Activated CD4-positive, alpha-beta T cell treated with anti-CD3 and anti-CD28 coated beads, Interleukin-2, amount 10 ng/mL, durations not matched to agents 7 days and 5 days (primary cell): ENCODE measurements around the gene ALDH3A2. TPM values are rescaled to one million over a fixed set of nuclear protein-coding genes. Genes with fewer than 3 reads are reported as not detected.

Experiments used
- CTCF ChIA-PET: fragments of 350-600 bp; sonication (Branson Sonifier 250); formaldehyde crosslinking; loops from one replicate; lab custom pipeline; 2021; ENCODE audit warnings: antibody characterized with exemption; lab: Charles Lee
- POLR2A ChIA-PET: fragments of 350-600 bp; sonication (Branson Sonifier 250); formaldehyde crosslinking; loops from one replicate; lab custom pipeline; 2021; ENCODE audit warnings: antibody characterized with exemption; lab: Charles Lee
- DNase-seq: peaks from one replicate; pipeline ENCODE4 v3.0.0-alpha.2; 2020
- H3K27ac Mint-ChIP-seq: one replicate; pipeline ENCODE4 v1.8.0; 2021; ENCODE audit warnings: mild to moderate bottlenecking, moderate library complexity, mixed read lengths
- H3K27me3 Mint-ChIP-seq: one replicate; pipeline ENCODE4 v1.8.0; 2021; ENCODE audit warnings: mixed read lengths
- H3K36me3 Mint-ChIP-seq: one replicate; pipeline ENCODE4 v1.8.0; 2021; ENCODE audit warnings: low read depth, mixed read lengths
- H3K4me1 Mint-ChIP-seq: one replicate; pipeline ENCODE4 v1.8.0; 2021; ENCODE audit warnings: mixed read lengths
- H3K4me3 Mint-ChIP-seq: one replicate; pipeline ENCODE4 v1.8.0; 2021; ENCODE audit warnings: mild to moderate bottlenecking, moderate library complexity, mixed read lengths
- H3K9me3 Mint-ChIP-seq: one replicate; pipeline ENCODE4 v1.8.0; 2021; ENCODE audit warnings: mixed read lengths
- total RNA-seq, 2 experiments: library from RNA; stranded (reverse); gene quantifications; one replicate each; pipeline ENCODE4 v1.2.3, GENCODE V29; 2021

The ALDH3A2 gene
- total RNA-seq, 2 experiments from 2014 or later = 21.3 to 25.8 TPM

DNA sequence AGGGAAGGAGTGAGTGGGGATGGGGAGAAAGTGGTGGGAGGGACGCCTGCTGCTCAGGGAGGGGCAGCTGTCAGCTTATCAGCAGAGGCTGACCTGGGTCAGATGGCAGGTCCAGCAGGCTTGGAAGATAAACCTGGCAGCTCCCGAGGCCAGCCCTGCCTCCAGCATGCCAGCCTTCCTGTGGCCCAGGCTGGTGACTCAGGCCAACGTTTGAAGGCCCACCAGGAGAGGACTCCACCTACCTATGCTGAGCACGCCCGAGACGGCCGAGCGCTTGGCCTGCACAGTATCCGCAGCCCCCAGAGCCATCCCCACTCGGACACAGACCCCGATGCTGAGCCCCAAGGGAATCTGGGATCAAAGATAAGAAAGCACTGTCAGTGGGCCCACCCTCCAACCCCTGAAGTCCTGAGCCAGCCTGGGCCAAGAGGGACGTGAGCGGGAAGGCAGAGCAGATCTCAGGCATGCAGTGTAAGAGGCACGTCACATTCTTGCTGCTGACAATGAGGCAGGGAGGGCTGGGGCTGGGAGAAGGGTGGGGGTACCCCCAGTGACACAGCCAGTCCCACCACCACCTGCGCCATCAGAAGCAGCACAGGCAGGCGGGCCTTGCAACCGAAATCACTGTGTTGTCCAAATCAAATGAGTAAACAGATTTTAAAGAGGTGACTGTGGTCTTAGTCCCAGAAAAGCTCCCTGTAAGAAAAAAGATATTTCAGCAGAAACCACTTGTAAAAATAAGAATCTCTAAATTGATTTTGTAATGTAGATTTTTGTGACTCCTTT, 55.5 kb downstream of the ALDH3A2 start:
- Mint-ChIP-seq H3K27ac (no peak overlapping the region), H3K9me3 (no peaks in the 10 kb centered on the region), H3K4me3 (no peak overlapping the region), H3K27me3 (no peaks in the 10 kb centered on the region), H3K4me1 (no peaks in the 10 kb centered on the region), H3K36me3 (no peaks in the 10 kb centered on the region)
- POLR2A ChIA-PET = no interaction called here
- DNase-seq = no peak
- CTCF ChIA-PET = no interaction called here

DNA sequence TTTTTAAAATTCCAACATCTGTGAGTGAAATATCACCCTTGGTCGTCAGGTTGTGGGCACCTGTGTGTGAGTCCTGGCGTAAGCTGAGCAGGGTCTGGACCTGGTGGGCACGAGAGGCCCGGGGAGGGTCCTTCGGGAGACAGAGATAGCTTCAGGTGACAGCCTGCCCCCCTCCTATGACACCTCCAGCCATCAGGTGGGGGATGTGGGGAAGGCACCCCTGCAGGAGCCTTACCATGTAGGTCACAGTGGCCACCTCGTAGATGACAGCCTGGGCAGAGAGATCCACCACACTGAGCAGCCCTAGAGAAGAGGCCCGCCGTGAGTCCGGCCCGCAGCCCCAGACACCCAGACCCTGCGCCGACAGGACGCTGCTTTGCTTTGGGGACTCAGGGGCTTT, 56.6 kb downstream of the ALDH3A2 start:
- Mint-ChIP-seq H3K4me1 (no peaks in the 10 kb centered on the region), H3K36me3 (no peaks in the 10 kb centered on the region), H3K9me3 (no peaks in the 10 kb centered on the region), H3K4me3 (no peak overlapping the region), H3K27me3 (no peaks in the 10 kb centered on the region), H3K27ac (no peak overlapping the region)
- ChIA-PET CTCF (no interaction called here), POLR2A (no interaction called here)
- no peak for DNase-seq

DNA sequence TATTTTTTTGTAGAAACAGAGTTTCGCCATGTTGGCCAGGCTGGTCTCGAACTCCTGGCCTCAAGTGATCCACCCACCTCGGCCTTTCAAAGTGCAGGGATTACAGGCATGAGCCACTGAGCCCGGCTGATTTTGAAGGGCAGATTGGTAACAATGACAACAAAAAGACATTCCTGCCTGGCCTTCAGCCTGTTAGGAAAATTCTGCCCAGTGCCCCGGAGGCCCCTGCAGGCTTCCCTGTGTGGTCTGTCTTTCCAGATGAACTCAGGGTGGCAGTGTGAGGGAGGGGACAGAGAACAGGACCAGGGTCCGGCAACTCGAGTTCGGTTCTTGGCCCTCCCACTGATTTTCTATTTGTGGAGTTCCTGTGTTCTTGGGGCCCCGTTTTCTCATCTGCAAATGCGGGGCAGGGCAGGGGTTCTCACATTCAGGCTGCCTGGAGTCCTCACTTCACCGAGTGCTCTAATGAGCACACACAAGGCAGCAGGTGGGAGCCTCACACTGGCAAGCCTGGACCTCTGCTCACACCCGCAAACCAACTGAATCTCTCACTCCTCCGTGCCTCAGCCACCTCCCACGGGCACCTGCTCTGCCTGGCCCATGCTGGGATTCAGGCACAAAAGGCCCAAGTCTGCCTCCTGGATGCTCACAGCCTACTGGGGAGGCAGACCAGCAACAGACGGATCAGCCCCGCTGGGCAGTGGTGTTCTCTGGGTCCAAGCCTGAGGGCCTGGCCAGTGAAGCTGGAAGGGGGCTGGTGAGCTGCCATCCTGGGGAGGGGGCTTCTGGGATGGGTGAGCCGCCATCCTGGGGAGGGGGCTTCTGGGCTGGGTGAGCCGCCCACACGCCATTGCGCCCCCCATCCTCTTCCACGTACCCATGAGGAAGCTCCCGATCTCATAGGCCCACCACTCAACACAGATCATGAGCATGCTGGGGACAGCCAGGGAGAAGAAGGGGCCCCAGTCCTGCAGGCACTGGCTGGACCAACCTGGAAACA, 57.5 kb downstream of the ALDH3A2 start:
- POLR2A ChIA-PET = no interaction called here
- no peaks in the 10 kb centered on the region for H3K36me3 Mint-ChIP-seq
- no peaks in the 10 kb centered on the region for H3K27me3 Mint-ChIP-seq
- H3K9me3 Mint-ChIP-seq = no peaks in the 10 kb centered on the region
- no peaks in the 10 kb centered on the region for H3K4me1 Mint-ChIP-seq
- no peak overlapping the region for H3K27ac Mint-ChIP-seq
- no peak overlapping the region for H3K4me3 Mint-ChIP-seq
- CTCF ChIA-PET = no interaction called here
- DNase-seq = no peak

DNA sequence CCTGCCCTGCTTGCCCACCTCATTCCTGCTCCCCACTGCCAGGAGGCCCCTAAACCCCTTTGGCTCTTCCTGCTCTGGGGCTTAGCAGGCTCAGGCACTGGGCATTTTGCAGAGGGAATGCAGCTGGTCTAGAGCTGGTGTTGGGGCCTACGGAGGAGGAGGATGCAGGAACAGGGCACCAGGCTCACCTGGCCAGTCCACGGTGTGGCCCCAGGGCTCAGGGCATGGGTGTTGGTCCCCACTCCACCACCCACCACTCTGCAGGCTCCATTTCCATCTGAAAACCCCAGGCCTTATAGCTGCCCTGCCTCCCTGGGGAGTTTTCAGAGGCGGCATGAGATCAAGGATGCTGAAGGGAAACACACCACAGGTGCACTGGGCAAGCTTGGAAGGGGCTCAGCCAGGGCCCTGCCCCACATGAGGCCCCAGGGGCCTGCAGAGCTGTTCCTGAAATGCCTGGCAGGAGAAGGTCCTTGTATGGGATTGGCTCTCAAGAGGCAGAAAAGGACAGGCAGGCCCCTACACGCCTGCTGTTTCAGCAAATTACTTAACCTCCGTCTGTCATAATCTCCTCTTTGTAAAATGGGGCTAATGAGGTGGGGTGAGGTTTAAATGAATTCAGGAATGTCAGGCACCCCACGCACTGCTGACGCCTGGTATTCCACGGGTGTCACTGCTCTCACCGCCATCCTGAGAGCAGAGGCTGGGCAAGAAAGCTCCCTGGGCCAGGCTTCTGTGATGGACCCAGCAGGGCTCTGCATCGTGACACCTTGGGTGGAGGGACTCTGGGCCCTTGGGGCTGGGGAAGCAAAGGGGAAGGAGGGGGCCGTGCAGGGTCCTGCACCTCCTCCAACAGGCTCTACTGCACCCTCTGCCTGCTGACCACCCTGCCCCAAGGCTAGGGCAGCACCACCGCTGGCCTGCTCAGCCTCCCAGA, 58.5 kb downstream of the ALDH3A2 start:
- no peaks in the 10 kb centered on the region for H3K36me3 Mint-ChIP-seq
- no peaks in the 10 kb centered on the region for H3K27me3 Mint-ChIP-seq
- no peaks in the 10 kb centered on the region for H3K4me1 Mint-ChIP-seq
- no peak overlapping the region for H3K27ac Mint-ChIP-seq
- CTCF ChIA-PET = no interaction called here
- DNase-seq = no peak
- POLR2A ChIA-PET = no interaction called here
- no peak overlapping the region for H3K4me3 Mint-ChIP-seq
- H3K9me3 Mint-ChIP-seq = no peaks in the 10 kb centered on the region

GRCh38 chr17:19707728-19708221, 59.2 kb downstream of the ALDH3A2 start:
- H3K4me1 Mint-ChIP-seq = no peaks in the 10 kb centered on the region
- no peak overlapping the region for H3K4me3 Mint-ChIP-seq
- H3K36me3 Mint-ChIP-seq = no peaks in the 10 kb centered on the region
- no peak for DNase-seq
- ChIA-PET CTCF (interaction anchor here (0.5 kb wide), 1 partner anchor 153 kb away, joined by 3 read pairs; no protein-coding TSS in a partner anchor), POLR2A (no interaction called here)
- no peaks in the 10 kb centered on the region for H3K9me3 Mint-ChIP-seq
- H3K27ac Mint-ChIP-seq = no peak overlapping the region
- H3K27me3 Mint-ChIP-seq = no peaks in the 10 kb centered on the region

DNA sequence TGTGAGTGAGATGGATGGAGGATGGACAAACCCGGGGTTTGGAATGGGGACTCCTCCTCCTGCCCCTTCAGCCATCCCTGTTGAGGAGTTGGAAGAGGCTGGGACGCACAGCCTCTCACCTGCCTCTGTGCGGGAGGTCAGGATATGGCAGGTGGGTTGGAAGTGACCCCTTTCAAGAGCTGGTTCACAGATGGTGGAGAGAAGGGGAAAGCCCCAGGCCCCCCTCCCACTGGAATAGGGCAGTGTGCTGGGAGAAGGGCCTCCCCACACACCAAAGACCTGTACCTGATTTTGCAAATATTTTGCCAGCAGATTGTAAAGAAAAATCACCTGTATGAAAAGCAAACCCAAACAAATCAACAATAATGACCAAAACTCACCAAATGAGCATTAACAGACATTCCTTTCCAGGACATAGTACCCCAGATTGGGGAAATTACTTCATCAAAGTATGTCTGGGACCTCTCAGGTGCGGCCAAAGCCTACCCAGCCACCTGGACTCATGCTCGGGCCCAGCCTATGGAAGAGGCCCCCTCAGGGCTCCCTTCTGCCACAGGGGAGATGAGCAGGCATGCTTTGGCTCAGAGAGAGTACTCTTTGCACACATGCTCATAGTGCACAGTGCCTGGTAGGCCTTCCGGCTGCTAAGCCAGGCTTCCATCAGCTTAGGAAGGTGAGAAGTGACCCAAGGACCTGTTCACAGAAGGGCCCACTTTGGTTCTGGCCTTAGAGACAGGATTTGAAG, 60.1 kb downstream of the ALDH3A2 start:
- no peak for DNase-seq
- no peaks in the 10 kb centered on the region for H3K36me3 Mint-ChIP-seq
- no peak overlapping the region for H3K27ac Mint-ChIP-seq
- no peaks in the 10 kb centered on the region for H3K9me3 Mint-ChIP-seq
- H3K4me1 Mint-ChIP-seq = no peaks in the 10 kb centered on the region
- no peak overlapping the region for H3K4me3 Mint-ChIP-seq
- no peaks in the 10 kb centered on the region for H3K27me3 Mint-ChIP-seq
- POLR2A ChIA-PET = no interaction called here
- CTCF ChIA-PET = interaction anchor here (0.5 to 1.5 kb wide), 2 partner anchors 18 to 153 kb away, joined by 3 to 4 read pairs; no protein-coding TSS in a partner anchor

GRCh38 chr17:19709841-19710240, 61.3 kb downstream of the ALDH3A2 start:
- no peak for DNase-seq
- no peak overlapping the region for H3K27ac Mint-ChIP-seq
- no peaks in the 10 kb centered on the region for H3K27me3 Mint-ChIP-seq
- no peaks in the 10 kb centered on the region for H3K9me3 Mint-ChIP-seq
- CTCF ChIA-PET = interaction anchor here (1.0 to 1.5 kb wide), 2 partner anchors 17 to 372 kb away, joined by 3 to 4 read pairs; no protein-coding TSS in a partner anchor
- POLR2A ChIA-PET = no interaction called here
- no peak overlapping the region for H3K4me3 Mint-ChIP-seq
- H3K36me3 Mint-ChIP-seq = no peaks in the 10 kb centered on the region
- no peaks in the 10 kb centered on the region for H3K4me1 Mint-ChIP-seq

DNA sequence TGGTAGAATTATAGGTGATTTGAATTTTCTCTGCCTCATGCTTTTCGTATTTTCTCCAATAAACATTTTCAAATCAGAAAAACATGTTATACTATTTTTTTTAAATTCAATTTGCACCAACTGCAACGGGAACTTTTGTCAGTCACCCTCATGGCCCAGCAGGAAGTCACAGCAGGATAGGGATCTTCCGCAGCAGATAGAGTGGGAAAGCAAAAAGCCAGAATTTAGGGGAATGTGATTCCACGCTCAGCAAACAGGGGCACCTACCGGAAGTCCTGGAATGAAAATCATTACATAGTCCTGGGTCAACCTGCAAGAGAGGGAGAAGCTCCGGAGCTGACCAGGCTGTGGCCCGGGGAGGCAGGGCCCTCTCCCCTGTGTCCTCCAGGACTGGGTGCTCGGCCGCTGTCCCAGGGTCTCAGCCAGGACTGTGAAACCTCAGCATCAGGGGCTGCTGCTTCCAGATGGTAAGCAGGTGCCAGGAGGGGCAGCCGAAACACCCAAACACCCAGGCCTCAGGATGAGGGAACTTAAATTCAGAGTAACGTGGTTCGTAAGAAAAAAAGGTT, 64.0 kb downstream of the ALDH3A2 start:
- no peaks in the 10 kb centered on the region for H3K36me3 Mint-ChIP-seq
- no peak overlapping the region for H3K4me3 Mint-ChIP-seq
- H3K27ac Mint-ChIP-seq = no peak overlapping the region
- ChIA-PET POLR2A (no interaction called here), CTCF (no interaction called here)
- no peaks in the 10 kb centered on the region for H3K9me3 Mint-ChIP-seq
- no peaks in the 10 kb centered on the region for H3K27me3 Mint-ChIP-seq
- DNase-seq = no peak
- no peaks in the 10 kb centered on the region for H3K4me1 Mint-ChIP-seq

DNA sequence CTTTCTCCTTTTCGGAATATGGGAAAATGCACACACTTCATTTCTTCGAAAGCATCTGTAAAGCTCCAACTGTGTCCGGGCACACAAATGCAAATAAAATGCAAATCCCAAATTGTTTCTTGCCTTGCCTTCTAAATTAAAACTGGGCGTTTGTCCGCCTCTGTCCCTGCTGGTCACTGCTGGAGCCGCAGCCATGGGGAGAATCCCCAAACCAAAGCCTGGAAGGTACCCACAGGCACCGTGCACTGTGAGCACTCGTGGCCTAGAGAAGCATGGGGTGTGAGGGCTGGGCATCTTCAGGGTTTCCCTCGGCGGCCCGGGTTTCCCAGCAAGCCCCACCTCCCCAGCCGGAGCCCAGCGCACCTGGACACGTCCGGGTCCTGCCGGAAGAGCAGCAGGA, 64.9 kb downstream of the ALDH3A2 start:
- Mint-ChIP-seq H3K4me3 (no peak overlapping the region), H3K4me1 (no peaks in the 10 kb centered on the region), H3K9me3 (no peaks in the 10 kb centered on the region), H3K27ac (no peak overlapping the region), H3K27me3 (no peaks in the 10 kb centered on the region), H3K36me3 (no peaks in the 10 kb centered on the region)
- ChIA-PET CTCF (no interaction called here), POLR2A (no interaction called here)
- no peak for DNase-seq

- H3K36me3 Mint-ChIP-seq = no peaks in the 10 kb centered on the region
- POLR2A ChIA-PET = no interaction called here
- CTCF ChIA-PET = no interaction called here
Measured at GRCh38 chr17:19713901-19714361, 65.4 kb downstream of the ALDH3A2 start.

GRCh38 chr17:19714542-19715411, 66.2 kb downstream of the ALDH3A2 start:
- no peak for DNase-seq
- Mint-ChIP-seq H3K36me3 (no peaks in the 10 kb centered on the region), H3K27ac (no peak overlapping the region), H3K4me3 (no peak overlapping the region), H3K27me3 (no peaks in the 10 kb centered on the region), H3K9me3 (no peaks in the 10 kb centered on the region), H3K4me1 (no peaks in the 10 kb centered on the region)
- ChIA-PET POLR2A (no interaction called here), CTCF (no interaction called here)

More at GRCh38 chr17:19713901-19714361, 65.4 kb downstream of the ALDH3A2 start:
- H3K4me3 Mint-ChIP-seq = no peak overlapping the region
- no peak overlapping the region for H3K27ac Mint-ChIP-seq
- no peak for DNase-seq
- no peaks in the 10 kb centered on the region for H3K27me3 Mint-ChIP-seq
- H3K9me3 Mint-ChIP-seq = no peaks in the 10 kb centered on the region
- no peaks in the 10 kb centered on the region for H3K4me1 Mint-ChIP-seq
